MCF 10A (cell line): ENCODE results near the gene SMOC2. TPM values are rescaled to one million over a fixed set of nuclear protein-coding genes. Genes with fewer than 3 reads are reported as not detected.

ENCODE experiments used
- BruUV-seq: library from RNA; stranded (reverse); fragments of 400-500 nt; replicated peaks from 2 replicates; lab custom pipeline; 2021; lab: Mats Ljungman, UMichigan
- CTCF ChIA-PET: fragments of 300-600 bp; sonication (Branson Sonifier 250); formaldehyde crosslinking; extraction: SDS; loops from one replicate; lab custom pipeline; 2021; ENCODE audit warnings: antibody characterized with exemption, inconsistent platforms; lab: Yijun Ruan, JAX
- POLR2A ChIA-PET: fragments of 300-600, 350-650 bp; sonication (Branson Sonifier 250); formaldehyde crosslinking; extraction: SDS; loops from one replicate; lab custom pipeline; 2020; ENCODE audit warnings: antibody characterized with exemption, inconsistent platforms; lab: Yijun Ruan, JAX
- DNase-seq: peaks from one replicate; pipeline ENCODE4 v3.0.0-alpha.2; 2018; ENCODE audit not compliant: unreplicated experiment
- H3K27ac Mint-ChIP-seq: one replicate; pipeline ENCODE4 v1.8.0; 2022; ENCODE audit warnings: mild to moderate bottlenecking, low read depth, mixed read lengths; ENCODE audit not compliant: unreplicated experiment
- H3K27me3 Mint-ChIP-seq: one replicate; pipeline ENCODE4 v1.8.0; 2022; ENCODE audit warnings: mixed read lengths; ENCODE audit not compliant: insufficient read depth, unreplicated experiment
- H3K36me3 Mint-ChIP-seq: one replicate; pipeline ENCODE4 v1.8.0; 2022; ENCODE audit warnings: mild to moderate bottlenecking, moderate library complexity, mixed read lengths; ENCODE audit not compliant: insufficient read depth, unreplicated experiment
- H3K4me1 Mint-ChIP-seq: one replicate; pipeline ENCODE4 v1.8.0; 2022; ENCODE audit warnings: mixed read lengths; ENCODE audit not compliant: insufficient read depth, unreplicated experiment
- H3K4me3 Mint-ChIP-seq: one replicate; pipeline ENCODE4 v1.8.0; 2022; ENCODE audit warnings: mild to moderate bottlenecking, moderate library complexity, mixed read lengths; ENCODE audit not compliant: unreplicated experiment
- H3K9me3 Mint-ChIP-seq: one replicate; pipeline ENCODE4 v1.8.0; 2022; ENCODE audit warnings: mixed read lengths; ENCODE audit not compliant: unreplicated experiment
- CTCF ChIP-seq: fragments of 200-600 bp; IDR thresholded peaks from one replicate; pipeline ENCODE4 v1.8.0; 2022; ENCODE audit warnings: antibody characterized with exemption, mild to moderate bottlenecking; ENCODE audit not compliant: unreplicated experiment
- intact Hi-C: fragments of 100-400 bp; cut with micrococcal nuclease; formaldehyde crosslinking; loops from 2 replicates; pipeline ENCODE4 v1.14.1; 2022
- total RNA-seq: library from RNA; stranded (reverse); gene quantifications from 2 replicates; pipeline ENCODE4 v1.2.3, GENCODE V29; 2022

The SMOC2 gene
- total RNA-seq, 1 experiment from 2014 or later: not detected

DNA sequence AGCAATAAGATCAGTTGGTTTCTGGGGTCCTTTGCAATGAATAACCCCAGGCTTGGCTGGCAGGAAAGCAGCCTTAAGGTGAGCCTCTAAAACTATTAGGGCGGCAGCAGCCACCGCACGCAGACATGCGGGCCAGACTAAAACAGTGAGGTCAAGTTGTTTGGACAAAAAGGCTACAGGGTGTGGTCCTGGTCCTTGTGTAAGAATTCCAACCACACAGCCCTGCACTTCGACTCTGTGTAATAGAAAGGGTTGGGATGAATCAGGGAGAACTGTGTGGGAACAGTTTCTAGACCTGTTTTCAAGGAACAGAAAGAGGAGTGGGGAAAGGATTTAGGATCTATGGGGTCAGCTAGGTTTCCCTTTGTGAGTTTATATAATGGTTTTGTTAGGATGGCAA, 237.6 kb downstream of the SMOC2 start:
- TF ChIP-seq CTCF: no peak
- no peaks in the 10 kb centered on the region for H3K9me3 Mint-ChIP-seq
- H3K36me3 Mint-ChIP-seq: no peaks in the 10 kb centered on the region
- intact Hi-C loops: no loop called here
- ChIA-PET CTCF (no interaction called here), POLR2A (no interaction called here)
- H3K4me3 Mint-ChIP-seq: no peak overlapping the region
- BruUV-seq: no TSS peak
- peaks cover 16% of the 10 kb centered on the region for H3K4me1 Mint-ChIP-seq
- DNase-seq: no peak
- no peak overlapping the region for H3K27ac Mint-ChIP-seq
- peaks cover 34% of the 10 kb centered on the region for H3K27me3 Mint-ChIP-seq

DNA sequence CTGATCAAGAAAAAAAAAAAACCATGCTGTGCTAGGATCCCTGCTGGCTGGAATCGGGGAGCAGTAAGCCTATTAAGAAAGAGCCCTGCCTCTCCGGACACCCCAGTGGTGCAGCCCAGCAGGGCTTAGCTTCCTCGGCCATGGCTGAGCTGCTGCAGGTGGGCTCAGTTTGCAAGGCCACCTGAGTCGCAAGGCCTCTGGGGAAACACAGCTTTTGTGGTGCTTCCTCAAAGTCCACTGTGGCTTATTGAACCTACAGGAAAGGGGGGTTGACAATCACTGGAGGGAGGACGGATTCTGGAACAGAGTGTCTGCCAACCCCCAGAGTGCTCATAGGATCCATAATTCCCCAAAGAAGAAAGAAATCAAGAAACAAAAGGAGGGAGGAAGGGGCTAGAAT, 240.8 kb downstream of the SMOC2 start:
- H3K9me3 Mint-ChIP-seq: no peaks in the 10 kb centered on the region
- no peak overlapping the region for H3K4me3 Mint-ChIP-seq
- H3K4me1 Mint-ChIP-seq: peaks cover 13% of the 10 kb centered on the region
- no peaks in the 10 kb centered on the region for H3K36me3 Mint-ChIP-seq
- DNase-seq: no peak
- ChIA-PET CTCF (no interaction called here), POLR2A (no interaction called here)
- intact Hi-C loops: no loop called here
- no TSS peak for BruUV-seq
- TF ChIP-seq CTCF: no peak
- peaks cover 41% of the 10 kb centered on the region for H3K27me3 Mint-ChIP-seq
- no peak overlapping the region for H3K27ac Mint-ChIP-seq

DNA sequence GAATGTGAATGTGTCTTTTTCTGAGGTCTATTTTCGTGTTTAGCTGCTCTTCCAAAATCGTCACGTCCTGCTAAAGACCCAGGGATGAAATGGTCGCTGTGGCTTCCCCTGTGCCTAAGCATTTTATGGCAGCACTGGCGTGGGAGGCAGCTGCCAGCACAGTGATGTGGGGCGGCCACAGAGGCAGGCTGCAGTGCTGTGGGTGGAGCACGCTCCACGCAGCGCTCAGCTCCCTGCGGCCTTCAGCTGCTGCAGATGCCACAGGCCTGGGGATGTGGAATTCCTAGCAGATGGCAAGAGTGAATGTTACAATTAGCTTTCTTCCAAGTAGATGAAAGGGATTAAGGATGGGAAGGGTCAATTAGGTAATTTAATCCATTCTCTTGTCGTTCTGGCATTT, 242.6 kb downstream of the SMOC2 start:
- peaks cover 3% of the 10 kb centered on the region for H3K4me1 Mint-ChIP-seq
- peaks cover 51% of the 10 kb centered on the region for H3K27me3 Mint-ChIP-seq
- ChIA-PET CTCF (no interaction called here), POLR2A (no interaction called here)
- DNase-seq: no peak
- H3K4me3 Mint-ChIP-seq: no peak overlapping the region
- H3K9me3 Mint-ChIP-seq: no peaks in the 10 kb centered on the region
- intact Hi-C loops: no loop called here
- no TSS peak for BruUV-seq
- no peak overlapping the region for H3K27ac Mint-ChIP-seq
- no peaks in the 10 kb centered on the region for H3K36me3 Mint-ChIP-seq
- no peak for TF ChIP-seq CTCF

DNA sequence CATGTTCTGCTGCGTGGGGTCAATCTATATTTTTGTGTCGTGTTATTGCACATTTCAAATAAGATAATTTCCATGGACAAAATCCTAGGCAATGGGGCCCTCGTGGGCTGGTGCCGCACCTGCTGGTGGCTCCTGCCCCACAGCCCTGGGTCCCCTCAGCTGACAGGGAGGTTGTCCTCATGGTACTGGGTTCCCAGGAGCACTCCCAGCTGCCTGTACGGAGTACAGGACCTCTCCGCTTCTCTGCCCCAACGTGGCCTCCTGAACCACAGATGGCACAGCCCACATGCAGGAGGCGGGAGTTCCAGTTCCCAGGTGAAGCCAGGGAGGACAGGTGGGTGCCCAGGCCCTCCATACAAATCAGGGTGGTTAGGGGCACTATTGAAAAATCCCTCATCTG, 243.5 kb downstream of the SMOC2 start:
- POLR2A ChIA-PET: no interaction called here
- H3K27ac Mint-ChIP-seq: no peak overlapping the region
- H3K36me3 Mint-ChIP-seq: no peaks in the 10 kb centered on the region
- H3K4me1 Mint-ChIP-seq: no peaks in the 10 kb centered on the region
- BruUV-seq: no TSS peak
- H3K4me3 Mint-ChIP-seq: peak overlapping the region; percentile 3
- no peak for TF ChIP-seq CTCF
- CTCF ChIA-PET: no interaction called here
- H3K9me3 Mint-ChIP-seq: no peaks in the 10 kb centered on the region
- intact Hi-C loops: no loop called here
- DNase-seq: no peak
- peaks cover 51% of the 10 kb centered on the region for H3K27me3 Mint-ChIP-seq
